ENCODE results near the gene CIB2.

DNA sequence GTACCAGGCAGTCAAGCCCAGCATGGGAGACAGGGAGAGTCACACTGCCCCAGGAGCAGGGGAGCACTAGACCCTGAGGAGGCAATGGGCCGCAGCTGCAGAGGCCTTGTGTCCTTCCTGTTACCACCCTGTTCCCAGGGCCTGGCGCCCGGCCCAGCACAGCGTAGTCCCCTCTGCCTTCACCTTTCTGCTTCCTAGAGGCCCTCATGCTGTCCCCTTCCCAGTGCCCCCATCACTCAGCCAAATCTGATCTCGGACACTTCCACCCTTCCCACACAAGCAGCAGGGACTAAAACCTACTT, 46.8 kb downstream of the CIB2 start:
- TF ChIP-seq, protein P1, sequence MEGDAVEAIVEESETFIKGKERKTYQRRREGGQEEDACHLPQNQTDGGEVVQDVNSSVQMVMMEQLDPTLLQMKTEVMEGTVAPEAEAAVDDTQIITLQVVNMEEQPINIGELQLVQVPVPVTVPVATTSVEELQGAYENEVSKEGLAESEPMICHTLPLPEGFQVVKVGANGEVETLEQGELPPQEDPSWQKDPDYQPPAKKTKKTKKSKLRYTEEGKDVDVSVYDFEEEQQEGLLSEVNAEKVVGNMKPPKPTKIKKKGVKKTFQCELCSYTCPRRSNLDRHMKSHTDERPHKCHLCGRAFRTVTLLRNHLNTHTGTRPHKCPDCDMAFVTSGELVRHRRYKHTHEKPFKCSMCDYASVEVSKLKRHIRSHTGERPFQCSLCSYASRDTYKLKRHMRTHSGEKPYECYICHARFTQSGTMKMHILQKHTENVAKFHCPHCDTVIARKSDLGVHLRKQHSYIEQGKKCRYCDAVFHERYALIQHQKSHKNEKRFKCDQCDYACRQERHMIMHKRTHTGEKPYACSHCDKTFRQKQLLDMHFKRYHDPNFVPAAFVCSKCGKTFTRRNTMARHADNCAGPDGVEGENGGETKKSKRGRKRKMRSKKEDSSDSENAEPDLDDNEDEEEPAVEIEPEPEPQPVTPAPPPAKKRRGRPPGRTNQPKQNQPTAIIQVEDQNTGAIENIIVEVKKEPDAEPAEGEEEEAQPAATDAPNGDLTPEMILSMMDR (conservative IDR thresholded peaks at IDR 0.05; ENCODE audit: low read depth in 2 of 2): no peak
- TF ChIP-seq POLR2AphosphoS5 (IDR thresholded peaks at IDR 0.05; ENCODE audit: low read depth) (no peak), EZH2phosphoT487 (IDR thresholded peaks at IDR 0.05; ENCODE audit: unreplicated experiment) (no peak), JUNB (IDR thresholded peaks at IDR 0.05; ENCODE audit: unreplicated experiment) (no peak)

Data from GM23338 (cell line).